ENCODE data around the gene IER2.
"Not testable (repeated sequence)": the region's sequence is repeated elsewhere in the genome, so short reads cannot be mapped to it uniquely, and the experiment has no call there.

IER2 gene

GRCh38 chr19:13166151-13166550 lies 15.9 kb downstream of the IER2 start:
- DNase-seq = not testable (repeated sequence)

- no peak for DNase-seq
These were observed 19.6 kb downstream of the IER2 start for GRCh38 chr19:13169769-13170168.

GRCh38 chr19:13171146-13171545 lies 20.9 kb downstream of the IER2 start:
- DNase-seq = no peak

- DNase-seq = peak; percentile 61
These were observed 22.3 kb downstream of the IER2 start for GRCh38 chr19:13172346-13173138.

GRCh38 chr19:13173139-13173737 lies 23.0 kb downstream of the IER2 start:
- DNase-seq = no peak

GRCh38 chr19:13176345-13176744 lies 26.1 kb downstream of the IER2 start:
- DNase-seq = no peak

- DNase-seq = not testable (repeated sequence)
These were observed 27.4 kb downstream of the IER2 start for GRCh38 chr19:13177584-13177983.

GRCh38 chr19:13178291-13178690 lies 28.1 kb downstream of the IER2 start:
- not testable (repeated sequence) for DNase-seq

GRCh38 chr19:13181747-13182388 lies 31.7 kb downstream of the IER2 start:
- DNase-seq = no peak

- DNase-seq = not testable (repeated sequence)
These were observed 34.7 kb downstream of the IER2 start for GRCh38 chr19:13184926-13185325.

- not testable (repeated sequence) for DNase-seq
These were observed 35.8 kb downstream of the IER2 start for GRCh38 chr19:13185763-13186657.

GRCh38 chr19:13186688-13187087 lies 36.5 kb downstream of the IER2 start:
- not testable (repeated sequence) for DNase-seq

GRCh38 chr19:13187419-13187818 lies 37.2 kb downstream of the IER2 start:
- no peak for DNase-seq

GRCh38 chr19:13189600-13189999 lies 39.4 kb downstream of the IER2 start:
- DNase-seq = no peak

GRCh38 chr19:13190781-13191540 lies 40.8 kb downstream of the IER2 start:
- no peak for DNase-seq

- DNase-seq = no peak
These were observed 45.5 kb downstream of the IER2 start for GRCh38 chr19:13195678-13196077.

GRCh38 chr19:13198634-13199033 lies 48.4 kb downstream of the IER2 start:
- DNase-seq = no peak

- DNase-seq = not testable (repeated sequence)
These were observed 51.9 kb downstream of the IER2 start for GRCh38 chr19:13202112-13202511.

All from NCI-H2029 treated with DMSO at 0.1 percent for 48 hours (cell line).